HG03066 (cell line): Measurements from ENCODE around the gene MAS1L.
"Not testable (repeated sequence)": the region's sequence is repeated elsewhere in the genome, so short reads cannot be mapped to it uniquely, and the experiment has no call there.

Source experiments
- ATAC-seq: cut with Tn5 transposase; IDR thresholded peaks from one replicate; pipeline ENCODE4 v1.9.1; 2021; ENCODE audit warnings: low read depth; ENCODE audit not compliant: unreplicated experiment

The MAS1L gene

GRCh38 chr6:29487131-29487530 is 625 bp downstream of the MAS1L start:
- ATAC-seq = no peak

GRCh38 chr6:29486577-29486976 is 1.2 kb downstream of the MAS1L start:
- ATAC-seq = no peak

GRCh38 chr6:29483735-29484134 is 4.0 kb downstream of the MAS1L start:
- no peak for ATAC-seq

GRCh38 chr6:29483186-29483585 is 4.6 kb downstream of the MAS1L start:
- ATAC-seq = no peak

- ATAC-seq = no peak
Measured at GRCh38 chr6:29479560-29479959, 8.2 kb downstream of the MAS1L start.

GRCh38 chr6:29478740-29479139 is 9.0 kb downstream of the MAS1L start:
- ATAC-seq = no peak

- no peak for ATAC-seq
Measured at GRCh38 chr6:29477923-29478450, 9.8 kb downstream of the MAS1L start.

GRCh38 chr6:29474996-29475395 is 12.8 kb downstream of the MAS1L start:
- ATAC-seq = no peak

- no peak for ATAC-seq
Measured at GRCh38 chr6:29466241-29466640, 21.5 kb downstream of the MAS1L start.

GRCh38 chr6:29465801-29466200 is 22.0 kb downstream of the MAS1L start:
- no peak for ATAC-seq

GRCh38 chr6:29465279-29465678 is 22.5 kb downstream of the MAS1L start:
- ATAC-seq = no peak

- ATAC-seq = no peak
Measured at GRCh38 chr6:29462022-29462421, 25.7 kb downstream of the MAS1L start.

- no peak for ATAC-seq
Measured at GRCh38 chr6:29461021-29461814, 26.5 kb downstream of the MAS1L start.

- ATAC-seq = no peak
Measured at GRCh38 chr6:29456971-29457370, 30.8 kb downstream of the MAS1L start, which contains the start of the genes OR11A1 and OR2H1. Gene OR11A1, minus strand, starts transcription at chr6:29457071. Its CDS starts 29,430 bp downstream, at chr6:29427641. Gene OR2H1, plus strand, starts transcription at chr6:29457155. Its CDS starts 4,615 bp downstream, at chr6:29461770.

GRCh38 chr6:29451471-29452193 is 36.1 kb downstream of the MAS1L start:
- no peak for ATAC-seq

- no peak for ATAC-seq
Measured at GRCh38 chr6:29447670-29448069, 40.1 kb downstream of the MAS1L start.

- not testable (repeated sequence) for ATAC-seq
Measured at GRCh38 chr6:29444031-29444430, 43.7 kb downstream of the MAS1L start.

GRCh38 chr6:29442719-29443118 is 45.0 kb downstream of the MAS1L start:
- no peak for ATAC-seq

GRCh38 chr6:29439006-29439405 is 48.8 kb downstream of the MAS1L start, which contains the start of gene OR10C1:
Gene OR10C1, plus strand, starts transcription at chr6:29439306. Its CDS starts 710 bp downstream, at chr6:29440016.
- ATAC-seq = no peak

GRCh38 chr6:29436730-29437129 is 51.0 kb downstream of the MAS1L start:
- not testable (repeated sequence) for ATAC-seq
